ENCODE results near the gene PPP1R8.

Gene PPP1R8

DNA sequence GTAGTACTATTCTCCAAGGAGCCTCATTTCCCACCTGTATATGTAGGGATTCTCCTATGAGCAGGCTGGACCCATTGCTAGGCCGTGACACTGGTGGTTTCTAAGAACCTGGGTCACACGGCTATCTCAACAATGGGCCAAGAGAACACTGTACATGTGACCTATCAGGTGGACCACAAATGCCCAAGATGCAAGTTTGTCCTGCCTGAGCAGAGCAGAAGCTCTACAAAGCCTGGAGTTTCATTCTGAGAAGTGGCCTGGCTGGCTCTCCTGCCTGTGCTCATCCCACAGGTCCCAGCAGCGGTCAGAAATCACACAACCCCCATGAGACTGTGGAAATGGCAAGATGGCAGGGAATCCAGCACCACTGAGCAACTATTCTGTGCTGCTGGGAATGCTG is 58.9 kb downstream of the PPP1R8 start:
- no peak for DNase-seq (ENCODE audit: low read depth in 2 of 3, low spot score in 1 of 3)

- no peak for DNase-seq (ENCODE audit: low read depth in 2 of 3, low spot score in 1 of 3)
Measured at GRCh38 chr1:27891196-27891889, 60.8 kb downstream of the PPP1R8 start.

DNA sequence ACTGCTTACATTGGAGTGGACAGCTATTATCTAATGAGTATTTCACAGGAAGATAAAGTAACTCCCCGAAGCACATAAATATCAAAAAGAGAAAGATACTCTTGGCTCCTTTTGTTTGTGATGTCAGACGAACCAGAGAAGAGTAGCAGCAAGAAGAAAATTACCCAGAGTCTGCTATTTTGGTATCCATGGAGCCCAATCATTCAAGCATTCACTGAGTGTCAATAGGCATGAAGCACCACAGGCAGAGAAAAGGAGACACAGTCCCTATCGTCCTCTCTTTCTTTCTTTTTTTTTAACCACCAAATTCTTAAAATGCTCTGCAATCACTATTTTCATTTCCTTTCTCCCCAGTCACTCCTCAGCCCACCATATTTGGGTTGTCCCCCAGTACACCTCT is 63.9 kb downstream of the PPP1R8 start:
- no peak for DNase-seq (ENCODE audit: low read depth in 2 of 3, low spot score in 1 of 3)

Measured in stimulated activated CD4-positive, alpha-beta T cell treated with anti-CD3 and anti-CD28 coated beads, Interleukin-12 subunit alpha, Interleukin-12 subunit beta, amount 100 ng/mL, for 48 hours (primary cell).